ENCODE results near the gene UGT1A3. TPM values are rescaled to one million over a fixed set of nuclear protein-coding genes. Genes with fewer than 3 reads are reported as not detected.

UGT1A3 gene
- total RNA-seq, 2 donors from 2014 or later, result not detected

DNA sequence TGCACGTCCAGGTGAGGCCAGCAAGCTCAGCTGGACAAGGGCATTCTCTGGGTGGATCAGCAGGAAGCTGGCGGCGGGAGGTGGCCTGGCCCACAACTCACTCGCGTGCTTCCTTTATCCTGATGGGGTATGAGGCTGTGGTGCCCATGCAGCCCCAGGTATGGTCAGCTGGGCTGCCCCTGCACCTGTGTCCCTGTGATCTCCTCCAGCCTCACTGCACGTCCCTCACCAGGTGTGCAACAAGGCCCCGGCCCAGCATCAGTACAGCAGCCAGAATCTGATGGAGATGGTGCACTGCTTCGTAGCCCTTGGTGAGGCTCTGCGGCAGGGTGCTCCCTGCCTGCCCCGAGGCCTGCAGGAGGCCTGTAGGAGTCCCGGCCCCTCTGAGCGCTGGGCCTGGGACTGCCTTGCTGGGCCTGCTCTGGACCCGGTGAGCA lies 66.9 kb downstream of the UGT1A3 start:
- Histone ChIP-seq H3K9me3 (no peaks in the 10 kb centered on the region), H3K27ac (no peak overlapping the region)
- TF ChIP-seq, protein P1, sequence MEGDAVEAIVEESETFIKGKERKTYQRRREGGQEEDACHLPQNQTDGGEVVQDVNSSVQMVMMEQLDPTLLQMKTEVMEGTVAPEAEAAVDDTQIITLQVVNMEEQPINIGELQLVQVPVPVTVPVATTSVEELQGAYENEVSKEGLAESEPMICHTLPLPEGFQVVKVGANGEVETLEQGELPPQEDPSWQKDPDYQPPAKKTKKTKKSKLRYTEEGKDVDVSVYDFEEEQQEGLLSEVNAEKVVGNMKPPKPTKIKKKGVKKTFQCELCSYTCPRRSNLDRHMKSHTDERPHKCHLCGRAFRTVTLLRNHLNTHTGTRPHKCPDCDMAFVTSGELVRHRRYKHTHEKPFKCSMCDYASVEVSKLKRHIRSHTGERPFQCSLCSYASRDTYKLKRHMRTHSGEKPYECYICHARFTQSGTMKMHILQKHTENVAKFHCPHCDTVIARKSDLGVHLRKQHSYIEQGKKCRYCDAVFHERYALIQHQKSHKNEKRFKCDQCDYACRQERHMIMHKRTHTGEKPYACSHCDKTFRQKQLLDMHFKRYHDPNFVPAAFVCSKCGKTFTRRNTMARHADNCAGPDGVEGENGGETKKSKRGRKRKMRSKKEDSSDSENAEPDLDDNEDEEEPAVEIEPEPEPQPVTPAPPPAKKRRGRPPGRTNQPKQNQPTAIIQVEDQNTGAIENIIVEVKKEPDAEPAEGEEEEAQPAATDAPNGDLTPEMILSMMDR (IDR thresholded peaks at IDR 0.05), result no peak

DNA sequence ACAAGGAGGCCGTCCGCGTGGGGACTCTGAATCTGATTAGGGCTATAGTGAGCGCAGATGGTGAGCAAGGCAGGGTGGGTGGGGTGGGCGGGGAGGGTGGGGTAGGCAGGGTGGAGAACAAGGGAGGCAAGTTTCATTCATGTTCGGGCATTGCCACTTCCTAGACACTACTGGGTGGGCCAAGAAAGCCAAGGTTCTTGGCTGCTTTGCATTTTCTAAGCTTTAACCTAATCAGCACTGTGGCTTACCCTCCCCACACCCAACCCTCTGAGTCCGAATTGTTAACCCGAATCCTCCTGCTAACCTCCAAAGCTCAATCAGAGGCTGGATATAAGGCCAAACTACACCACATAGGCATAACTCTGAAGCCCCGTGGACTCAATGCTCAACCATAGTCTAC lies 67.4 kb downstream of the UGT1A3 start:
- no peaks in the 10 kb centered on the region for H3K27me3 ChIP-seq
- H3K36me3 ChIP-seq, result no peaks in the 10 kb centered on the region
- H3K4me3 ChIP-seq, result no peak overlapping the region
- peak; percentile 7 for DNase-seq (ENCODE audit: low spot score)
- no peaks in the 10 kb centered on the region for H3K4me1 ChIP-seq
- H3K27ac ChIP-seq, result no peak overlapping the region
- TF ChIP-seq, protein P1 (IDR thresholded peaks at IDR 0.05), result no peak
- H3K9me3 ChIP-seq, result no peaks in the 10 kb centered on the region

More for the DNA sequence above, 66.9 kb downstream of the UGT1A3 start:
- DNase-seq (ENCODE audit: low spot score), result peak; percentile 43
- Histone ChIP-seq H3K27me3 (no peaks in the 10 kb centered on the region), H3K4me1 (no peaks in the 10 kb centered on the region), H3K36me3 (no peaks in the 10 kb centered on the region), H3K4me3 (no peak overlapping the region)

DNA sequence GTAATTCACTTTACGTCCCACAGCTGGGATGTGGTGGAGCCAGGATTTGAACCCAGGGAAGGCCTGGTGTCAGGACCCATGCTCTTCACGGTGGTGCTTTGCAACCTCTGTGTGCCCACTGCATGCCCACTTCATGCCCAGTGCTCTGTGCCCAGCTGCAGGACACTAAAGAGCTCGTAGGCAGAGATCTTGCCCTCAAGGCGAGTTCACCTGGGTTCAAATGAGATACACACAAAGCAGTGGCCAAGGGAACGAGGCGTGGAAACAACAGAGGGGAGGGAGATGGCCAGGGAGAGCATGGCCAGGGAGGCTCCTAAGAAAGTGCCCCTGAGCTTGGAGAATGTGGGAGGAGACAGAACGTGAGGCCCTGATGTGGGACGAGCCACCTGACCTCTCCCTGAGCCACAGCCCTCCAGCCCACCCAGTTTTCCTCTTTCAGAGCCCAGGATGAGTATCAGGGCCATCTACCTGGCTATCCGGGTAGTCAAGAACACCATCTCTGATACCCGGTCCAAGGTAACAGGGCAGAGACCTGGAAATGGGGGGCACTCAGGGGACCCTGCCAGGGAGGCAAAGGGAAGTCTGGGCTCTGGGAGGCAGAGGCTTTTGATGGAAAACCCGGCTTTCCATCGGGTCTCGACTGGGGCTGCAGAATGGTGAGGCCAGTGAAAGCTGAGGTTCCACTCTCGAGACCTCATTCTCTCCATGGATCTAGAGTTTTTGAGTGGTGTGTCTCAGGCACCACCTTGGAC lies 69.7 kb downstream of the UGT1A3 start:
- peak; percentile 11 for DNase-seq (ENCODE audit: low spot score)
- no peak overlapping the region for H3K4me3 ChIP-seq
- H3K27me3 ChIP-seq, result no peaks in the 10 kb centered on the region
- H3K9me3 ChIP-seq, result no peaks in the 10 kb centered on the region
- H3K27ac ChIP-seq, result no peak overlapping the region
- no peaks in the 10 kb centered on the region for H3K4me1 ChIP-seq
- TF ChIP-seq, protein P1 (IDR thresholded peaks at IDR 0.05), result no peak
- no peaks in the 10 kb centered on the region for H3K36me3 ChIP-seq

DNA sequence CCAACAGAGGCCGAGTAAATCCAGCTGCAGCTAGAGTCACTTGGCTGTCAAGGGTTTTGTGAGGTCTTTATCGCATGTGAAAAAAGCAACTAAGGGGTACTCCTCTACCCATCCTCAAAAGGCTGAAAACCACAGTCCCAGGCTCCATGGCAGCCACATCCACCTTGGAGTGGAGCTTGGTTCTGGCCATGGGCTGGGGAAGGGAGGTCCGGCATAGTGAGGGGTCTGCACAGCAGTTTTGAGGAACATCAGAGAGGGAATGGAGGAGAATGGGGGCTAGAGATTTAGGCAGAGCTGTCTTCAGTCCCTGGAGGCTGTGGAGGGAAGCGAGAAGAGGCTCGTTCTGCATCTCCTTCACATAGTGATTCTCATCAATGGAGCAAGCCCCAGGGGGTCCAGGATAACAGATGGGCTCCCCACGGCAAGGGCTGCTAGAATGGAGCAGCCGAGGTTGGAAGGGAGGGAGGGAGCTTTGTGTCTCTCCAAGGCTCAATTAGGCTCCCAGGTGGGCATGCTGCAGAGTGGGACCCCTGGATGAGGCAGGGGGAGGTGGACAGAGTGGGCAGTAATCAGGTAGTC lies 70.3 kb downstream of the UGT1A3 start:
- H3K27me3 ChIP-seq, result no peaks in the 10 kb centered on the region
- peak; percentile 52 for DNase-seq (ENCODE audit: low spot score)
- H3K4me1 ChIP-seq, result no peaks in the 10 kb centered on the region
- H3K4me3 ChIP-seq, result no peak overlapping the region
- H3K27ac ChIP-seq, result no peak overlapping the region
- TF ChIP-seq, protein P1 (IDR thresholded peaks at IDR 0.05), result no peak
- H3K9me3 ChIP-seq, result no peaks in the 10 kb centered on the region
- no peaks in the 10 kb centered on the region for H3K36me3 ChIP-seq

DNA sequence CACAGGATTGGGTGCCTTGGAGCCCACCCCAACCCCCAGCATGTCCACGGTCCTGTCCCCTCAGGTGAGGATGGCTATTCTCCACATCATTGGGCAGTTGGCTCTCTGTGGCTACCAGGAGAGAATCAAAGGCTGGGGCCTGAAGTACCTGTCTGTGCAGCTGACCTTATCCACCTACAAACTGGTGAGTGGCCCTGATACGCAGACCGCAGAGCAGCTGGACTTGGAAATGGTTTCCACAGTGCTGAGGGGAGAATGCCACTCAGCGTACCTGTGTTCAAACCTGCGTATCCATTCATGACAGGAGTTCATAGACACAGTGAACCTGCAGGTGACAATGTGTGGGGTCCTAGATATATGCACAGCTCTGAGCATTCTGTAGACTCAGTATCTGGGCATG lies 70.9 kb downstream of the UGT1A3 start:
- no peaks in the 10 kb centered on the region for H3K4me1 ChIP-seq
- H3K27me3 ChIP-seq, result no peaks in the 10 kb centered on the region
- TF ChIP-seq, protein P1 (IDR thresholded peaks at IDR 0.05), result no peak
- H3K36me3 ChIP-seq, result no peaks in the 10 kb centered on the region
- H3K27ac ChIP-seq, result no peak overlapping the region
- no peaks in the 10 kb centered on the region for H3K9me3 ChIP-seq
- DNase-seq (ENCODE audit: low spot score), result no peak
- no peak overlapping the region for H3K4me3 ChIP-seq

Measured in right atrium auricular region (tissue), 2 donors.